HCT116 (cell line): ENCODE measurements around the gene SEC61A2. TPM values are rescaled to one million over a fixed set of nuclear protein-coding genes. Genes with fewer than 3 reads are reported as not detected.
"Not testable (repeated sequence)": the region's sequence is repeated elsewhere in the genome, so short reads cannot be mapped to it uniquely, and the experiment has no call there.

ENCODE experiments used
- ATAC-seq: fragments of 200-7000 bp; cut with Tn5 transposase; 2 replicates; pipeline ENCODE4 v1.9.1; 2020; ENCODE audit warnings: mild to moderate bottlenecking, moderate library complexity
- BruUV-seq: library from RNA; stranded (reverse); fragments of 400-500 nt; replicated peaks from 2 replicates; lab custom pipeline; 2021; lab: Mats Ljungman, UMichigan
- CTCF ChIA-PET: fragments of 300-600 bp; sonication (Branson Sonifier 250); formaldehyde crosslinking; loops from one replicate; lab custom pipeline; 2021; ENCODE audit warnings: antibody characterized with exemption; lab: Charles Lee
- POLR2A ChIA-PET: fragments of 300-600, 350-600 bp; sonication (Branson Sonifier 250); formaldehyde crosslinking; loops from one replicate; lab custom pipeline; 2021; ENCODE audit warnings: antibody characterized with exemption; lab: Charles Lee
- RAD21 ChIA-PET, 2 experiments: fragments of 300-600 bp; sonication (Branson Sonifier 250); formaldehyde crosslinking; loops; one replicate each; lab custom pipeline; 2023; ENCODE audit warnings: low total read pairs in 2 of 2; ENCODE audit not compliant: uncharacterized antibody in 2 of 2, unreplicated experiment in 2 of 2, low non-redundant PET in 1 of 2; lab: Charles Lee
- DNase-seq: peaks from one replicate; pipeline ENCODE4 v3.0.0-alpha.2; 2010; ENCODE audit warnings: low read depth, low spot score
- H2AFZ ChIP-seq: fragments of 200-600 bp; shearing (Covaris generic), sonication (generic); 2 replicates; pipeline ENCODE4 v1.6.1; 2017; ENCODE audit warnings: low read depth, mixed run types, mixed read lengths, antibody characterized with exemption, low read length; ENCODE audit not compliant: poor library complexity, severe bottlenecking
- H3K27ac ChIP-seq: 2 replicates; pipeline ENCODE4 v1.5.1; 2012; ENCODE audit warnings: low read depth, low read length
- H3K27me3 ChIP-seq: fragments of 200-600 bp; sonication (generic); 2 replicates; pipeline ENCODE4 v1.6.1; 2016; ENCODE audit warnings: mixed run types, low read length, mixed read lengths; ENCODE audit not compliant: insufficient read depth
- H3K36me3 ChIP-seq, 2 experiments: fragments of 200-500 bp in 1 of 2; fragments of 200-600 bp in 1 of 2; sonication (Bioruptor generic) in 1 of 2; sonication (generic) in 1 of 2; 2 replicates each; pipeline versions ENCODE4 v1.5.1 to v1.6.1; 2014 to 2016; ENCODE audit warnings: low read length in 2 of 2, inconsistent platforms in 1 of 2, mixed read lengths in 1 of 2, mixed run types in 1 of 2; ENCODE audit not compliant: insufficient read depth in 2 of 2, control insufficient read depth in 1 of 2
- H3K4me1 ChIP-seq, 2 experiments: fragments of 200-600 bp in 1 of 2; sonication (generic) in 1 of 2; 2 replicates each; pipeline versions ENCODE4 v1.5.1 to v1.6.1; 2012 to 2017; ENCODE audit warnings: low read length in 2 of 2, inconsistent platforms in 1 of 2, mild to moderate bottlenecking in 1 of 2, mixed read lengths in 1 of 2, mixed run types in 1 of 2, moderate library complexity in 1 of 2; ENCODE audit not compliant: insufficient read depth in 2 of 2, control insufficient read depth in 1 of 2
- H3K4me2 ChIP-seq: fragments of 200-600 bp; sonication (generic); 2 replicates; pipeline ENCODE4 v1.6.1; 2017; ENCODE audit warnings: mixed run types, low read length, mixed read lengths
- H3K4me3 ChIP-seq, 2 experiments: fragments of 200-600 bp in 1 of 2; sonication (generic) in 1 of 2; replicated peaks in 1 of 2; 2 replicates each; pipeline ENCODE4 v1.5.1; 2011 to 2016; ENCODE audit warnings: low read length in 2 of 2, control low read depth in 1 of 2, low read depth in 1 of 2, mild to moderate bottlenecking in 1 of 2, mixed read lengths in 1 of 2, mixed run types in 1 of 2
- H3K79me2 ChIP-seq: fragments of 200-600 bp; sonication (generic); 2 replicates; pipeline ENCODE4 v1.6.1; 2017; ENCODE audit warnings: mild to moderate bottlenecking, mixed run types, low read length, moderate library complexity, mixed read lengths; ENCODE audit not compliant: insufficient read depth
- H3K9ac ChIP-seq: fragments of 200-600 bp; sonication (generic); 2 replicates; pipeline ENCODE4 v1.6.1; 2016; ENCODE audit warnings: low read length, mixed read lengths
- H3K9me2 ChIP-seq: fragments of 200-600 bp; sonication (generic), shearing (Covaris generic); 2 replicates; pipeline ENCODE4 v1.6.1; 2017; ENCODE audit warnings: mixed run types, mild to moderate bottlenecking, moderate library complexity; ENCODE audit not compliant: insufficient read depth
- H3K9me3 ChIP-seq, 2 experiments: fragments of 200-500 bp in 1 of 2; fragments of 200-600 bp in 1 of 2; sonication (Bioruptor generic) in 1 of 2; sonication (generic) in 1 of 2; 2 replicates each; pipeline ENCODE4 v1.6.1; 2014 to 2017; ENCODE audit warnings: low read length in 2 of 2, mixed read lengths in 2 of 2, inconsistent platforms in 1 of 2, low read depth in 1 of 2, mild to moderate bottlenecking in 1 of 2, mixed run types in 1 of 2, moderate library complexity in 1 of 2; ENCODE audit not compliant: control insufficient read depth in 1 of 2, insufficient read depth in 1 of 2
- H4K20me1 ChIP-seq: fragments of 200-600 bp; sonication (generic), shearing (Covaris generic); 2 replicates; pipeline ENCODE4 v1.6.1; 2017; ENCODE audit warnings: mixed run types, mild to moderate bottlenecking, moderate library complexity; ENCODE audit not compliant: insufficient read depth
- CBX3 ChIP-seq: IDR thresholded peaks from 2 replicates; pipeline ENCODE4 v1.6.1; 2012; ENCODE audit warnings: low read depth
- ELF1 ChIP-seq: IDR thresholded peaks from 2 replicates; pipeline ENCODE4 v1.6.1; 2012; ENCODE audit warnings: low read depth, borderline replicate concordance
- FOSL1 ChIP-seq: IDR thresholded peaks from 2 replicates; pipeline ENCODE4 v1.6.1; 2012; ENCODE audit warnings: low read depth
- MAX ChIP-seq: IDR thresholded peaks from 2 replicates; pipeline ENCODE4 v1.6.1; 2012
- SP1 ChIP-seq: IDR thresholded peaks from 2 replicates; pipeline ENCODE4 v1.6.1; 2012; ENCODE audit warnings: low read depth
- SRF ChIP-seq: IDR thresholded peaks from 2 replicates; pipeline ENCODE4 v1.6.1; 2012; ENCODE audit warnings: low read depth
- ZFX ChIP-seq: fragments of 450-650 bp; IDR thresholded peaks from 2 replicates; pipeline ENCODE4 v1.6.1; 2017
- ZNF274 ChIP-seq: fragments of 200-500 bp; sonication (Bioruptor generic); IDR thresholded peaks from 2 replicates; pipeline ENCODE4 v1.6.1; 2014; ENCODE audit warnings: mild to moderate bottlenecking, low read depth, low read length, inconsistent platforms
- intact Hi-C: fragments of 100-400 bp; cut with micrococcal nuclease; formaldehyde crosslinking; loops from 2 replicates; pipeline ENCODE4 v1.10.0; 2022
- total RNA-seq: library from RNA; stranded (reverse); gene quantifications from one replicate; pipeline ENCODE4 v1.2.1, GENCODE V29; 2021; ENCODE audit not compliant: unreplicated experiment

The SEC61A2 gene
- total RNA-seq, 1 experiment from 2014 or later = 10.0 TPM

GRCh38 chr10:12081879-12082557 is 47.5 kb upstream of the SEC61A2 start (continued):
- no peak for TF ChIP-seq ZNF274
- TF ChIP-seq CBX3 = no peak
- no peak for TF ChIP-seq ELF1

- Histone ChIP-seq H3K79me2 (no peaks in the 10 kb centered on the region), H3K36me3 (peaks cover 6% of the 10 kb centered on the region in 2 experiments; a peak in 1 of 4 replicates), H3K9me2 (no peaks in the 10 kb centered on the region), H3K9me3 (no peaks in the 10 kb centered on the region)
- CTCF ChIA-PET = no interaction called here
- POLR2A ChIA-PET = no interaction called here
- no TSS peak for BruUV-seq
- DNase-seq = no peak
- TF ChIP-seq CBX3 (no peak), ZNF274 (no peak), SRF (no peak), ELF1 (no peak), ZFX (no peak), SP1 (no peak), MAX (no peak), FOSL1 (no peak)
- TF ChIP-seq, all 23 proteins: peak for 0
- Histone ChIP-seq H4K20me1 (no peaks in the 10 kb centered on the region), H3K9ac (no peak overlapping the region), H3K4me2 (no peak overlapping the region), H2AFZ (no peak overlapping the region), H3K27ac (no peak overlapping the region), H3K4me1 (no peaks in the 10 kb centered on the region), H3K27me3 (no peaks in the 10 kb centered on the region), H3K4me3 (no peak overlapping the region)
- ATAC-seq = no peak
- RAD21 ChIA-PET = interaction anchor here in 1 of 2 experiments (0.6 kb wide), 1 partner anchor 40 kb away, joined by 3 read pairs; no protein-coding TSS in a partner anchor
- intact Hi-C loops = no loop called here
Observed at GRCh38 chr10:12088919-12089318, 40.6 kb upstream of the SEC61A2 start.

- H3K27me3 ChIP-seq = no peaks in the 10 kb centered on the region
- H3K9ac ChIP-seq = no peak overlapping the region
- H3K4me1 ChIP-seq = no peaks in the 10 kb centered on the region
- BruUV-seq = no TSS peak
- H3K9me2 ChIP-seq = no peaks in the 10 kb centered on the region
- CTCF ChIA-PET = no interaction called here
- POLR2A ChIA-PET = interaction anchor here (0.5 kb wide), 1 partner anchor 891 kb away, joined by 3 read pairs; no protein-coding TSS in a partner anchor
- RAD21 ChIA-PET = no interaction called here
- H3K4me2 ChIP-seq = no peak overlapping the region
- H3K4me3 ChIP-seq = no peak overlapping the region
- TF ChIP-seq SRF = no peak
- no peak for TF ChIP-seq ELF1
- H3K36me3 ChIP-seq = peaks cover 6% of the 10 kb centered on the region in 2 experiments; a peak in 1 of 4 replicates
- no peak overlapping the region for H2AFZ ChIP-seq
- ATAC-seq (no peak), DNase-seq (no peak)
- H3K79me2 ChIP-seq = no peaks in the 10 kb centered on the region
- H4K20me1 ChIP-seq = no peaks in the 10 kb centered on the region
- no peaks in the 10 kb centered on the region for H3K9me3 ChIP-seq
- intact Hi-C loops = no loop called here
- no peak overlapping the region for H3K27ac ChIP-seq
Observed at GRCh38 chr10:12091421-12091820, 38.1 kb upstream of the SEC61A2 start.

- H3K27me3 ChIP-seq, RAD21 ChIA-PET, H3K27ac ChIP-seq, POLR2A ChIA-PET, H2AFZ ChIP-seq, ATAC-seq, H3K4me3 ChIP-seq, BruUV-seq, H3K9me2 ChIP-seq, H3K36me3 ChIP-seq, intact Hi-C loops, CTCF ChIA-PET, DNase-seq, H3K4me1 ChIP-seq, H3K79me2 ChIP-seq, H3K9me3 ChIP-seq, H4K20me1 ChIP-seq, H3K9ac ChIP-seq: not testable (repeated sequence)
- peak overlapping the region; percentile 48 for H3K4me2 ChIP-seq
Observed at GRCh38 chr10:12097361-12097760, 32.1 kb upstream of the SEC61A2 start.
